RWPE2 (cell line): Measurements from ENCODE around the gene FMN1.

Experiments used
- ATAC-seq: fragments of 200-7000 bp; cut with Tn5 transposase; 3 replicates; pipeline ENCODE4 v1.9.1; 2021; ENCODE audit warnings: low read depth
- DNase-seq: peaks from one replicate; pipeline ENCODE4 v3.0.0-alpha.2; 2020; ENCODE audit warnings: low spot score
- H3K27ac ChIP-seq: fragments of 450-650 bp; 2 replicates; pipeline ENCODE4 v1.5.1; 2017; ENCODE audit warnings: mild to moderate bottlenecking; ENCODE audit not compliant: poor library complexity, severe bottlenecking
- H3K27me3 ChIP-seq: fragments of 250-450 bp; sonication (Bioruptor Pico); 2 replicates; pipeline ENCODE4 v1.5.1; 2021; ENCODE audit warnings: mild to moderate bottlenecking, moderate library complexity; ENCODE audit not compliant: insufficient read depth, poor library complexity, severe bottlenecking
- H3K36me3 ChIP-seq: fragments of 250-450 bp; sonication (Bioruptor Pico); 2 replicates; pipeline ENCODE4 v1.5.1; 2020; ENCODE audit warnings: low read depth, mild to moderate bottlenecking, moderate library complexity
- H3K4me1 ChIP-seq: fragments of 250-450 bp; sonication (Bioruptor Pico); 2 replicates; pipeline ENCODE4 v1.5.1; 2021; ENCODE audit warnings: mild to moderate bottlenecking, moderate library complexity; ENCODE audit not compliant: insufficient read depth, poor library complexity, severe bottlenecking
- H3K4me3 ChIP-seq: fragments of 250-450 bp; sonication (Bioruptor Pico); 2 replicates; pipeline ENCODE4 v1.5.1; 2021; ENCODE audit warnings: mild to moderate bottlenecking, moderate library complexity; ENCODE audit not compliant: severe bottlenecking
- H3K9me3 ChIP-seq: fragments of 250-450 bp; sonication (Bioruptor Pico); 2 replicates; pipeline ENCODE4 v1.5.1; 2021; ENCODE audit warnings: mild to moderate bottlenecking, moderate library complexity; ENCODE audit not compliant: severe bottlenecking
- CTCF ChIP-seq: fragments of 450-650 bp; IDR thresholded peaks from one replicate; pipeline ENCODE4 v1.5.1; 2017; ENCODE audit warnings: mild to moderate bottlenecking, moderate library complexity; ENCODE audit not compliant: poor library complexity, severe bottlenecking

Gene FMN1

GRCh38 chr15:32757426-32757825 lies 437.1 kb downstream of the FMN1 start:
- Histone ChIP-seq H3K4me1 (no peaks in the 10 kb centered on the region), H3K4me3 (no peak overlapping the region), H3K9me3 (no peaks in the 10 kb centered on the region), H3K27ac (no peak overlapping the region), H3K36me3 (no peaks in the 10 kb centered on the region), H3K27me3 (no peaks in the 10 kb centered on the region)
- no peak for ATAC-seq
- TF ChIP-seq CTCF: no peak
- DNase-seq: no peak

- Histone ChIP-seq H3K4me1 (no peaks in the 10 kb centered on the region), H3K27ac (no peak overlapping the region), H3K27me3 (no peaks in the 10 kb centered on the region), H3K9me3 (no peaks in the 10 kb centered on the region), H3K36me3 (no peaks in the 10 kb centered on the region), H3K4me3 (no peak overlapping the region)
- TF ChIP-seq CTCF: no peak
- no peak for ATAC-seq
- no peak for DNase-seq
Observed at GRCh38 chr15:32750979-32751378, 443.5 kb downstream of the FMN1 start.

- DNase-seq: no peak
Observed at GRCh38 chr15:32747921-32748342, 446.6 kb downstream of the FMN1 start.

GRCh38 chr15:32746116-32746857 lies 448.2 kb downstream of the FMN1 start:
- Histone ChIP-seq H3K36me3 (no peaks in the 10 kb centered on the region), H3K27me3 (no peaks in the 10 kb centered on the region), H3K9me3 (peaks cover 2% of the 10 kb centered on the region), H3K4me1 (no peaks in the 10 kb centered on the region), H3K27ac (no peak overlapping the region), H3K4me3 (no peak overlapping the region)
- ATAC-seq: no peak
- no peak for TF ChIP-seq CTCF
- DNase-seq: no peak

More at GRCh38 chr15:32747921-32748342, 446.6 kb downstream of the FMN1 start:
- Histone ChIP-seq H3K9me3 (no peaks in the 10 kb centered on the region), H3K4me3 (no peak overlapping the region), H3K27me3 (no peaks in the 10 kb centered on the region), H3K36me3 (no peaks in the 10 kb centered on the region), H3K4me1 (no peaks in the 10 kb centered on the region), H3K27ac (no peak overlapping the region)
- no peak for ATAC-seq
- no peak for TF ChIP-seq CTCF
